ENCODE measurements around the gene EGLN1. TPM values are rescaled to one million over a fixed set of nuclear protein-coding genes. Genes with fewer than 3 reads are reported as not detected.
"Not testable (repeated sequence)": the region's sequence is repeated elsewhere in the genome, so short reads cannot be mapped to it uniquely, and the experiment has no call there.

The EGLN1 gene
- 17.1 and 17.8 TPM in 2 replicates for total RNA-seq

DNA sequence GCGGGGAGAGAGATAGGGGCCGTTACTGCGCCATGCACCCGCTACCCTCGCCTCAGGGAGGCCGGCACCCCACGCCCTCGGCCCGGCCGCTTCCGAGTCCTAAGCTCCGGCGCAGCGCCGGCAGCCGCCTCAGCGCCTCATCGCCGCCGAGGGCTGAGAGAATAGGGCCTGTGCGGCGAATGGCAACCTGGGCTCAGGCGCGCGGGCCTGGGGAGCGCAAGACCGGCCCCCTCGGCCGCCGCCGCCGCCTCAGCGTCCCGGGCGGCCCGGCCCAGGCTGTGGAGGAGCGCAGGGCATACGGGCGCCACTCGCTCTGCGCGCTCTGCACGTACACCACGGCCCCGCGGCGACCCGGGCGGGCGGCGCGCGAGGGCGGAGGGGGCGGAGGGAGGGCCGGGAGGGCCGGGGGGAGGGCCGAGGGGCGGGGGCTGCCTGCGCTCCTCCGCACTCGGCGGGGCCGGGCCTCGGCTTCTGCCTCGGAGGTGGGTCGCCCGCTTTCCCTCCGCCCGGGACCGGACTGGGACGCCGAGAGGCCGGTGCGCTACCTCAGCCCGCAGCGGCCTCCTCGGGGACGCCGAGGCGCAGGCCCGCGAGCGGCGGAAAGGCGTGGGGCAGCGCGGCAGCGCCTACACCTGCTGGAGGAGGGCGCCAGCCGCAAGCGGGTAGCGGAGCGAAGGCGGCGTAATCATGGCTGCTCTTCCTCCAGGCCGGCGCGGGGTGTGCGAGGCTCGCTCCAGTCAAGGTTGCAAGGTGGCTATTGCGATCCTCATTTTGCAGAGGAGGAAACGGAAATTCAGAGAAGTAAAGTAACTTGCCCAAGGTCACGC, at the start of gene EGLN1:
TSS of gene EGLN1 (minus strand) at position 317 of the 827 bp plus-strand sequence. CDS start 399 bp downstream, outside the sequence.
- H3K4me3 Mint-ChIP-seq = peak within 1 kb of the TSS; percentile 93
- H3K27ac Mint-ChIP-seq = peak within 1 kb of the TSS; percentile 92
- peaks cover 15% of the 10 kb centered on the region for H3K36me3 Mint-ChIP-seq (ENCODE audit: low read depth)
- intact Hi-C loops (cut with micrococcal nuclease) = loop anchor here (1.0 to 10.0 kb wide), 10 partner anchors 21 to 557 kb away; partner anchors contain the start of genes C1orf198, GNPAT, SPRTN and TSNAX
- DNase-seq (ENCODE audit: low spot score) = peak; percentile 78
- H3K9me3 Mint-ChIP-seq = no peaks in the 10 kb centered on the region
- H3K4me1 Mint-ChIP-seq (ENCODE audit: low read depth) = peaks cover 51% of the 10 kb centered on the region
- H3K27me3 Mint-ChIP-seq (ENCODE audit: insufficient read depth) = peaks cover 18% of the 10 kb centered on the region

DNA sequence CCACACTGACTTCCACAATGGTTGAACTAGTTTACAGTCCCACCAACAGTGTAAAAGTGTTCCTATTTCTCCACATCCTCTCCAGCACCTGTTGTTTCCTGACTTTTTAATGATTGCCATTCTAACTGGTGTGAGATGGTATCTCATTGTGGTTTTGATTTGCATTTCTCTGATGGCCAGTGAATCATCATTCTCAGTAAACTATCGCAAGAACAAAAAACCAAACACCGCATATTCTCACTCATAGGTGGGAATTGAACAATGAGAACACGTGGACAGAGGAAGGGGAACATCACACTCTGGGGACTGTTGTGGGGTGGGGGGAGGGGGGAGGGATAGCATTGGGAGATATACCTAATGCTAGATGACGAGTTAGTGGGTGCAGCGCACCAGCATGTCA, 49.4 kb upstream of the EGLN1 start:
- H3K4me3 Mint-ChIP-seq; intact Hi-C loops (cut with micrococcal nuclease); H3K27ac Mint-ChIP-seq; H3K36me3 Mint-ChIP-seq (ENCODE audit: low read depth); H3K4me1 Mint-ChIP-seq (ENCODE audit: low read depth); DNase-seq (ENCODE audit: low spot score); H3K9me3 Mint-ChIP-seq: not testable (repeated sequence)
- H3K27me3 Mint-ChIP-seq (ENCODE audit: insufficient read depth) = peaks cover 50% of the 10 kb centered on the region

- DNase-seq (ENCODE audit: low spot score); H3K27ac Mint-ChIP-seq; H3K4me1 Mint-ChIP-seq (ENCODE audit: low read depth); H3K4me3 Mint-ChIP-seq; intact Hi-C loops (cut with micrococcal nuclease); H3K9me3 Mint-ChIP-seq; H3K36me3 Mint-ChIP-seq (ENCODE audit: low read depth): not testable (repeated sequence)
- peaks cover 47% of the 10 kb centered on the region for H3K27me3 Mint-ChIP-seq (ENCODE audit: insufficient read depth)
Measured at GRCh38 chr1:231471027-231471426, 48.9 kb upstream of the EGLN1 start.

DNA sequence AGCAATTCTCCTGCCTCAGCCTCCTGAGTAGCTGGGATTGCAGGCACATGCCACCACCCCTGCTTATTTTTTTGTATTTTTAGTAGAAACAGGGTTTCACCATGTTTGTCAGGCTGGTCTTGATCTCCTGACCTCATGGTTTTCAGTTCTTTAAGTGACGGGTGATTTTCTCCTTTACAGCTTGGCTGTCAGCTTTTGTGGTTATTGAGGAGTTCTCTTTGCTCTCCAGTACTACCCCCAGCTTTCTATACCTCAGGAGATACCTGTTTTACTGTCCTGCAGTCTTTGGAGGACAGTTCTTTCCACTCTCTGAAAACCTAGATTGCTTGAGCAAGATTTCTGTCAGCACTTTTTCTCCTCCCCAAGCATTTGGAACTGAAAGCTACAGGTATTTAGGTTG, 45.9 kb upstream of the EGLN1 start:
- peaks cover 21% of the 10 kb centered on the region for H3K4me1 Mint-ChIP-seq (ENCODE audit: low read depth)
- H3K9me3 Mint-ChIP-seq = peaks cover 5% of the 10 kb centered on the region
- H3K27me3 Mint-ChIP-seq (ENCODE audit: insufficient read depth) = peaks cover 46% of the 10 kb centered on the region
- intact Hi-C loops (cut with micrococcal nuclease) = no loop called here
- no peak for DNase-seq (ENCODE audit: low spot score)
- H3K36me3 Mint-ChIP-seq (ENCODE audit: low read depth) = peaks cover 2% of the 10 kb centered on the region
- no peak overlapping the region for H3K4me3 Mint-ChIP-seq
- no peak overlapping the region for H3K27ac Mint-ChIP-seq

GRCh38 chr1:231465051-231465450, 43.0 kb upstream of the EGLN1 start:
- peaks cover 41% of the 10 kb centered on the region for H3K4me1 Mint-ChIP-seq (ENCODE audit: low read depth)
- H3K36me3 Mint-ChIP-seq (ENCODE audit: low read depth) = peaks cover 4% of the 10 kb centered on the region
- H3K27me3 Mint-ChIP-seq (ENCODE audit: insufficient read depth) = peaks cover 60% of the 10 kb centered on the region
- DNase-seq (ENCODE audit: low spot score) = no peak
- H3K9me3 Mint-ChIP-seq = peaks cover 11% of the 10 kb centered on the region
- H3K27ac Mint-ChIP-seq = no peak overlapping the region
- intact Hi-C loops (cut with micrococcal nuclease) = loop anchor here (1.0 to 2.0 kb wide), 3 partner anchors 43 to 190 kb away; partner anchors contain the start of genes EGLN1 and TSNAX
- no peak overlapping the region for H3K4me3 Mint-ChIP-seq

DNA sequence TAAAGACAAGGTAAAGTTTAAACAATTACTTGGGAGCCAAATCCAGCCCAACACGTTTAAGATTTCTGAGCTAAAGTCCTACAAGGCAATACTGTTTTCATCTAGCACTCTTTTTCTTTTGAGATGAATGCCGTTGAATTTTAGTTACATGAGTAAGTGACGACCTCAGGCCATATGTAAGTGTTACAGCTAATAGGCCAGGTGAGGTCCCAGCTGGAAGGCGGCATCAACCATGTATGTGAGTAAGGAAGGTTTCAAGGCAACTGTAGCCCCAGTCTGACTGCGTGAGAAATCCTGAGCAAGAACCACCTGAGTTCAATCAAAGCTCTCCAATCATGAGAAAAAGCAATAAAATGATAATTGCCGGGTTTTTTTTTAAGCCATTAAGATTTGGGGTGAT, 41.5 kb upstream of the EGLN1 start:
- Mint-ChIP-seq H3K4me1 (ENCODE audit: low read depth) (peaks cover 45% of the 10 kb centered on the region), H3K36me3 (ENCODE audit: low read depth) (peaks cover 4% of the 10 kb centered on the region), H3K9me3 (peaks cover 11% of the 10 kb centered on the region), H3K27ac (no peak overlapping the region), H3K27me3 (ENCODE audit: insufficient read depth) (peaks cover 66% of the 10 kb centered on the region), H3K4me3 (no peak overlapping the region)
- no peak for DNase-seq (ENCODE audit: low spot score)
- intact Hi-C loops (cut with micrococcal nuclease) = loop anchor here (5.0 kb wide), 1 partner anchor 509 kb away; no protein-coding TSS in a partner anchor

- Mint-ChIP-seq H3K4me3 (no peak overlapping the region), H3K4me1 (ENCODE audit: low read depth) (peaks cover 45% of the 10 kb centered on the region), H3K27me3 (ENCODE audit: insufficient read depth) (peaks cover 64% of the 10 kb centered on the region), H3K36me3 (ENCODE audit: low read depth) (peaks cover 6% of the 10 kb centered on the region), H3K27ac (peak overlapping the region; percentile 32), H3K9me3 (peaks cover 23% of the 10 kb centered on the region)
- intact Hi-C loops (cut with micrococcal nuclease) = loop anchor here (1.0 to 5.0 kb wide), 4 partner anchors 38 to 512 kb away; partner anchors contain the start of gene EGLN1
- peak; percentile 72 for DNase-seq (ENCODE audit: low spot score)
Measured at GRCh38 chr1:231460614-231461013, 38.5 kb upstream of the EGLN1 start.

DNA sequence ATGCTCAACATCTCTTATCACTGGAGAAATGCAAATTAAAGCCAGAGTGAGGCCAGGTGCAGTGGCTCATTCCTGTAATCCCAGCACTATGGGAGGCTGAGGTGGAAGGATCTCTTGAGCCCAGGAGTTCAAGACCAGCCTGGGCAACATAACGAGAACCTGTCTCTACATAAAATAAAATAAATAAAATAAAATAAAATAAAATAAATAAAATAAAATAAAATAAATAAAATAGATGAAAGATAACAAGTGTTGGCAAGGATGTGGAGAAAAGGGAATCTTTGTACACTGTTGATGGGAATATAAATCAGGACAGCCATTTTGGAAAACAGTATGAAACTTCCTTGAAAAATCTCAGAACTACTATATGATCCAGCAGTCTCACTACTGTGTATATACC, 37.4 kb upstream of the EGLN1 start:
- intact Hi-C loops (cut with micrococcal nuclease); DNase-seq (ENCODE audit: low spot score); H3K4me3 Mint-ChIP-seq; H3K27ac Mint-ChIP-seq; H3K36me3 Mint-ChIP-seq (ENCODE audit: low read depth): not testable (repeated sequence)
- peaks cover 65% of the 10 kb centered on the region for H3K27me3 Mint-ChIP-seq (ENCODE audit: insufficient read depth)
- H3K4me1 Mint-ChIP-seq (ENCODE audit: low read depth) = peaks cover 33% of the 10 kb centered on the region
- peaks cover 27% of the 10 kb centered on the region for H3K9me3 Mint-ChIP-seq

GRCh38 chr1:231457956-231458355, 35.9 kb upstream of the EGLN1 start:
- H3K27ac Mint-ChIP-seq = not testable (repeated sequence)

DNA sequence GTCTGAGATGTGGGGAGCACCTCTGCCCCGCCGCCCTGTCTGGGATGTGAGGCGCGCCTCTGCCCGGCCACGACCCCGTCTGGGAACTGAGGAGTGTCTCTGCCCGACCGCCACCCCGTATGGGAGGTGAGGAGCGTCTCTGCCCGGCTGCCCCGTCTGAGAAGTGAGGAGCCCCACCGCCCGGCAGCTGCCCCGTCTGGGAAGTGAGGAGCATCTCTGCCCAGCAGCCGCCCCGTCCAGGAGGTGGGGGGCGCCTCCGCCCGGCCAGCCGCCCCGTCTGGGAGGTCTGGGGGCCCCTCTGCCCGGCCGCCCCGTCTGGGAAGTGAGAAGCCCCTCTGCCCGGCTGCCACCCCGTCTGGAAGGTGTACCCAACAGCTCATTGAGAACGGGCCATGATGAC, 32.0 kb upstream of the EGLN1 start:
- H3K4me1 Mint-ChIP-seq (ENCODE audit: low read depth); intact Hi-C loops (cut with micrococcal nuclease); H3K36me3 Mint-ChIP-seq (ENCODE audit: low read depth); DNase-seq (ENCODE audit: low spot score); H3K27ac Mint-ChIP-seq; H3K4me3 Mint-ChIP-seq: not testable (repeated sequence)
- peaks cover 27% of the 10 kb centered on the region for H3K9me3 Mint-ChIP-seq
- peaks cover 55% of the 10 kb centered on the region for H3K27me3 Mint-ChIP-seq (ENCODE audit: insufficient read depth)

More at GRCh38 chr1:231457956-231458355, 35.9 kb upstream of the EGLN1 start:
- H3K36me3 Mint-ChIP-seq (ENCODE audit: low read depth); DNase-seq (ENCODE audit: low spot score); H3K4me3 Mint-ChIP-seq; intact Hi-C loops (cut with micrococcal nuclease): not testable (repeated sequence)
- Mint-ChIP-seq H3K9me3 (peaks cover 30% of the 10 kb centered on the region), H3K4me1 (ENCODE audit: low read depth) (peaks cover 24% of the 10 kb centered on the region), H3K27me3 (ENCODE audit: insufficient read depth) (peaks cover 53% of the 10 kb centered on the region)

DNA sequence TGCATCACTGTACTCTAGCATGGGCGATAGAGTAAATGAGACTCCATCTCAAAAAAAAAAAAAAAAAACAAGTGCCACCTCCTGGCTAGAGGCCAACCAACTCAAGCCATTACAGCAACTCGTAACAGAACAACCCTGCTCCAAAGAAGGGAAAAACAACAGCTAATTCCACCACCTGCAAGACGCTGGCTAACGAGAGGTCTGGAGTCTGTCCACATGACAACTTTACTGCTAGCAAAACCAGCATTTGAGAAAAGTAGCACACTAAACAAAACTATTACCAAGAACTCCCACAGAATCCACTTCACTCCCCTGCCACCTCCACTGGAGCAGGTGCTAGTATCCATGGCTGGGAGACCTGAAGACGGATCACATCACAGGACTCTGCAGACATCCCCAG, 24.1 kb upstream of the EGLN1 start:
- H3K27ac Mint-ChIP-seq = no peak overlapping the region
- intact Hi-C loops (cut with micrococcal nuclease) = no loop called here
- peaks cover 59% of the 10 kb centered on the region for H3K27me3 Mint-ChIP-seq (ENCODE audit: insufficient read depth)
- H3K9me3 Mint-ChIP-seq = peaks cover 8% of the 10 kb centered on the region
- H3K4me1 Mint-ChIP-seq (ENCODE audit: low read depth) = no peaks in the 10 kb centered on the region
- no peak overlapping the region for H3K4me3 Mint-ChIP-seq
- no peak for DNase-seq (ENCODE audit: low spot score)
- peaks cover 3% of the 10 kb centered on the region for H3K36me3 Mint-ChIP-seq (ENCODE audit: low read depth)

DNA sequence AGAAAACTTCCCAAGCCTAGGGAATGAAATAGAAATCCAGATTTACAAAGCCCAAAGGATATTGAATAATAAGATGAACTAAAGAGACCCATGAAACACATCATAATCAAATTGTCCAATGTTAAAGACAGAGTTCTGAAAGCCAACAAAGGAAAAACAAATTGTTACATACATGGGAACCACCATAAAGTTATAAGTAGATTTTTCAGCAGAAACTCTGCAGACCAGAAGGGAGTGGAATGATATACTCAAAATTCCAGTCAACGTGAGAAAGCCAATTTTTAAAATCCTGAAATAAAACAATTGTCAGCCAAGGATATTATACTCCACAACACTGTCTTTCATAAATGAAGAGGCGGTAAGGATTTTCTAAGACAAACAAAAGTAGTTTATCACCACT, 22.0 kb upstream of the EGLN1 start:
- H3K4me1 Mint-ChIP-seq (ENCODE audit: low read depth) = no peaks in the 10 kb centered on the region
- peaks cover 3% of the 10 kb centered on the region for H3K36me3 Mint-ChIP-seq (ENCODE audit: low read depth)
- intact Hi-C loops (cut with micrococcal nuclease) = no loop called here
- peaks cover 8% of the 10 kb centered on the region for H3K9me3 Mint-ChIP-seq
- no peak overlapping the region for H3K27ac Mint-ChIP-seq
- no peak overlapping the region for H3K4me3 Mint-ChIP-seq
- peaks cover 44% of the 10 kb centered on the region for H3K27me3 Mint-ChIP-seq (ENCODE audit: insufficient read depth)
- DNase-seq (ENCODE audit: low spot score) = no peak

- Mint-ChIP-seq H3K27ac (no peak overlapping the region), H3K4me1 (ENCODE audit: low read depth) (no peaks in the 10 kb centered on the region), H3K27me3 (ENCODE audit: insufficient read depth) (peaks cover 40% of the 10 kb centered on the region), H3K4me3 (no peak overlapping the region), H3K9me3 (peaks cover 8% of the 10 kb centered on the region), H3K36me3 (ENCODE audit: low read depth) (peaks cover 3% of the 10 kb centered on the region)
- DNase-seq (ENCODE audit: low spot score) = no peak
- intact Hi-C loops (cut with micrococcal nuclease) = no loop called here
Measured at GRCh38 chr1:231443363-231443762, 21.3 kb upstream of the EGLN1 start.

Data from activated T-helper 1 cell treated with anti-CD3 and anti-CD28 coated beads, Interleukin-12 subunit alpha, Interleukin-12 subunit beta, Interleukin-2, Interleukin-4 antibody, amounts not matched to agents 30 ng/mL and 10 ng/mL and 1 ng/mL, durations not matched to agents 14 hours and 24 hours and 36 hours (primary cell).